ENCODE results near the gene RPSA.
"Not testable (repeated sequence)": the region's sequence is repeated elsewhere in the genome, so short reads cannot be mapped to it uniquely, and the experiment has no call there.

The RPSA gene

GRCh38 chr3:39388741-39389248 lies 17.7 kb upstream of the RPSA start:
- DNase-seq (ENCODE audit: low read depth): no peak

GRCh38 chr3:39390181-39390580 lies 16.3 kb upstream of the RPSA start:
- no peak for DNase-seq (ENCODE audit: low read depth)

- no peak for DNase-seq (ENCODE audit: low read depth)
Observed at GRCh38 chr3:39396690-39397089, 9.8 kb upstream of the RPSA start.

GRCh38 chr3:39398700-39399099 lies 7.8 kb upstream of the RPSA start:
- DNase-seq (ENCODE audit: low read depth): no peak

- DNase-seq (ENCODE audit: low read depth): no peak
Observed at GRCh38 chr3:39401983-39402382, 4.5 kb upstream of the RPSA start.

- no peak for DNase-seq (ENCODE audit: low read depth)
Observed at GRCh38 chr3:39404943-39405686, 1.4 kb upstream of the RPSA start.

- DNase-seq (ENCODE audit: low read depth): no peak
Observed at GRCh38 chr3:39405687-39406367, 693 bp upstream of the RPSA start.

- DNase-seq (ENCODE audit: low read depth): no peak
Observed at GRCh38 chr3:39407259-39407629, 724 bp downstream of the RPSA start.

GRCh38 chr3:39407773-39408492 lies 1.4 kb downstream of the RPSA start:
- DNase-seq (ENCODE audit: low read depth): no peak

GRCh38 chr3:39408493-39409372 lies 2.2 kb downstream of the RPSA start:
- DNase-seq (ENCODE audit: low read depth): no peak

- no peak for DNase-seq (ENCODE audit: low read depth)
Observed at GRCh38 chr3:39409514-39410136, 3.1 kb downstream of the RPSA start.

GRCh38 chr3:39410893-39411292 lies 4.4 kb downstream of the RPSA start:
- no peak for DNase-seq (ENCODE audit: low read depth)

- DNase-seq (ENCODE audit: low read depth): no peak
Observed at GRCh38 chr3:39412668-39413260, 6.2 kb downstream of the RPSA start.

GRCh38 chr3:39413691-39414420 lies 7.3 kb downstream of the RPSA start:
- DNase-seq (ENCODE audit: low read depth): no peak

GRCh38 chr3:39414421-39414907 lies 7.9 kb downstream of the RPSA start:
- DNase-seq (ENCODE audit: low read depth): no peak

- not testable (repeated sequence) for DNase-seq (ENCODE audit: low read depth)
Observed at GRCh38 chr3:39415302-39415701, 8.8 kb downstream of the RPSA start.

- DNase-seq (ENCODE audit: low read depth): no peak
Observed at GRCh38 chr3:39415983-39416382, 9.5 kb downstream of the RPSA start.

GRCh38 chr3:39416998-39417397 lies 10.5 kb downstream of the RPSA start:
- not testable (repeated sequence) for DNase-seq (ENCODE audit: low read depth)

GRCh38 chr3:39418556-39419225 lies 12.2 kb downstream of the RPSA start:
- not testable (repeated sequence) for DNase-seq (ENCODE audit: low read depth)
